HepG2 (cell line): Measurements from ENCODE around the gene CCND1. TPM values are rescaled to one million over a fixed set of nuclear protein-coding genes. Genes with fewer than 3 reads are reported as not detected.
A peak's percentile ranks its signal among the peaks of the same experiment; 100 is the strongest.

Experiments
- FOXP1 ChIP-seq, 2 experiments: fragments of 450-650 bp in 1 of 2; IDR thresholded peaks; 2 replicates each; pipeline ENCODE4 v1.6.1; 2017 to 2018; ENCODE audit warnings: antibody characterized with exemption in 1 of 2
- GATAD2A ChIP-seq: IDR thresholded peaks from 2 replicates; pipeline ENCODE4 v1.6.1; 2016
- JUND ChIP-seq: sonication (generic); formaldehyde crosslinking; IDR thresholded peaks from 2 replicates; pipeline ENCODE4 v1.8.0; 2022; ENCODE audit warnings: mild to moderate bottlenecking, missing genetic modification reagents
- KLF13 ChIP-seq: sonication (generic); formaldehyde crosslinking; IDR thresholded peaks from 2 replicates; pipeline ENCODE4 v1.4.0; 2020; ENCODE audit warnings: mild to moderate bottlenecking, missing genetic modification reagents
- NCOR1 ChIP-seq: fragments of 200-600 bp; sonication (generic); IDR thresholded peaks from 2 replicates; pipeline ENCODE4 v1.7.0; 2017; ENCODE audit warnings: antibody characterized with exemption, low read length, borderline replicate concordance
- NFAT5 ChIP-seq: sonication (generic); formaldehyde crosslinking; IDR thresholded peaks from 2 replicates; pipeline ENCODE4 v1.4.0; 2020; ENCODE audit warnings: missing genetic modification reagents
- NKX3-1 ChIP-seq: sonication (generic); formaldehyde crosslinking; IDR thresholded peaks from 2 replicates; pipeline ENCODE4 v1.5.0; 2020; ENCODE audit warnings: missing genetic modification reagents
- SIX4 ChIP-seq: sonication (generic); formaldehyde crosslinking; IDR thresholded peaks from 2 replicates; pipeline ENCODE4 v1.4.0; 2020; ENCODE audit warnings: missing genetic modification reagents
- U2AF1 ChIP-seq: fragments of 200-400 bp; formaldehyde crosslinking; optimal IDR thresholded peaks from 2 replicates; pipeline ENCODE3; 2017; ENCODE audit warnings: mild to moderate bottlenecking, low read depth, low read length
- ZNF83 ChIP-seq: sonication (generic); formaldehyde crosslinking; IDR thresholded peaks from 2 replicates; pipeline ENCODE4 v1.4.0; 2020; ENCODE audit warnings: missing genetic modification reagents, mild to moderate bottlenecking, borderline replicate concordance
- polyA plus RNA-seq, 8 experiments: library from polyadenylated mRNA; depleted of rRNA in 3 of 8; stranded (reverse) in 7 of 8; unstranded in 1 of 8; fragments of >200 nt; fragmentation: Illumina TruSeq in 4 of 8; extraction: Trizol in 4 of 8; gene quantifications; 2 replicates each; pipeline versions ENCODE4 v1.2.1 to v1.2.3, GENCODE V29; 2011 to 2016; ENCODE audit warnings: low read depth in 4 of 8, missing spikeins in 1 of 8, mixed read lengths in 1 of 8; ENCODE audit not compliant: insufficient read depth in 1 of 8
- total RNA-seq, 5 experiments: library from RNA; depleted of rRNA; stranded (reverse); fragments of >200 nt; fragmentation: Illumina TruSeq; extraction: Trizol; gene quantifications; 2 replicates each; pipeline ENCODE4 v1.2.3, GENCODE V29; 2016; ENCODE audit warnings: low read depth in 1 of 5
- TF ChIP-seq, protein P1 (sequence below): sonication (generic); formaldehyde crosslinking; IDR thresholded peaks from 2 replicates; pipeline ENCODE4 v1.4.0; 2020; ENCODE audit warnings: missing genetic modification reagents
- TF ChIP-seq, protein P2 (sequence below), 2 experiments: sonication (generic) in 1 of 2; formaldehyde crosslinking in 1 of 2; IDR thresholded peaks; 2 replicates each; pipeline versions ENCODE4 v1.4.0 to v1.6.1; 2018 to 2020; ENCODE audit warnings: missing genetic modification reagents in 2 of 2, borderline replicate concordance in 1 of 2, low read depth in 1 of 2, mild to moderate bottlenecking in 1 of 2, missing biosample characterization in 1 of 2

The CCND1 gene
- total and polyA plus RNA-seq, 2 of the 13 experiments (the other 11 are each of a cell fraction or from before 2014, with no cell fraction given), result 107 to 136 TPM

GRCh38 chr11:69667619-69668604 lies 27.0 kb downstream of the CCND1 start (continued):
- TF ChIP-seq U2AF1 (peak; percentile 40), NCOR1 (peak; percentile 62), ZNF83 (no peak), FOXP1 (IDR thresholded peaks at IDR 0.05) (no peak), FOXP1 (CRISPR knock-in tag; IDR thresholded peaks at IDR 0.05) (peak; percentile 56; the same call in 1 of the 2 replicates), JUND (CRISPR knock-in tag) (no peak), NKX3-1 (CRISPR knock-in tag) (peak; percentile 45; the same call in 1 of the 2 replicates), NFAT5 (CRISPR knock-in tag) (peak; percentile 96), GATAD2A (CRISPR knock-in tag) (peak; percentile 94), KLF13 (CRISPR knock-in tag) (no peak), SIX4 (peak; percentile 48)
- TF ChIP-seq, protein P1, sequence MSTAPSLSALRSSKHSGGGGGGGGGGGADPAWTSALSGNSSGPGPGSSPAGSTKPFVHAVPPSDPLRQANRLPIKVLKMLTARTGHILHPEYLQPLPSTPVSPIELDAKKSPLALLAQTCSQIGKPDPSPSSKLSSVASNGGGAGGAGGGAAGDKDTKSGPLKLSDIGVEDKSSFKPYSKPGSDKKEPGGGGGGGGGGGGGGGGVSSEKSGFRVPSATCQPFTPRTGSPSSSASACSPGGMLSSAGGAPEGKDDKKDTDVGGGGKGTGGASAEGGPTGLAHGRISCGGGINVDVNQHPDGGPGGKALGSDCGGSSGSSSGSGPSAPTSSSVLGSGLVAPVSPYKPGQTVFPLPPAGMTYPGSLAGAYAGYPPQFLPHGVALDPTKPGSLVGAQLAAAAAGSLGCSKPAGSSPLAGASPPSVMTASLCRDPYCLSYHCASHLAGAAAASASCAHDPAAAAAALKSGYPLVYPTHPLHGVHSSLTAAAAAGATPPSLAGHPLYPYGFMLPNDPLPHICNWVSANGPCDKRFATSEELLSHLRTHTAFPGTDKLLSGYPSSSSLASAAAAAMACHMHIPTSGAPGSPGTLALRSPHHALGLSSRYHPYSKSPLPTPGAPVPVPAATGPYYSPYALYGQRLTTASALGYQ (CRISPR knock-in tag), result 0 out of 2 replicates have a peak, but pooled peaks have one; percentile 74
- TF ChIP-seq, protein P2, sequence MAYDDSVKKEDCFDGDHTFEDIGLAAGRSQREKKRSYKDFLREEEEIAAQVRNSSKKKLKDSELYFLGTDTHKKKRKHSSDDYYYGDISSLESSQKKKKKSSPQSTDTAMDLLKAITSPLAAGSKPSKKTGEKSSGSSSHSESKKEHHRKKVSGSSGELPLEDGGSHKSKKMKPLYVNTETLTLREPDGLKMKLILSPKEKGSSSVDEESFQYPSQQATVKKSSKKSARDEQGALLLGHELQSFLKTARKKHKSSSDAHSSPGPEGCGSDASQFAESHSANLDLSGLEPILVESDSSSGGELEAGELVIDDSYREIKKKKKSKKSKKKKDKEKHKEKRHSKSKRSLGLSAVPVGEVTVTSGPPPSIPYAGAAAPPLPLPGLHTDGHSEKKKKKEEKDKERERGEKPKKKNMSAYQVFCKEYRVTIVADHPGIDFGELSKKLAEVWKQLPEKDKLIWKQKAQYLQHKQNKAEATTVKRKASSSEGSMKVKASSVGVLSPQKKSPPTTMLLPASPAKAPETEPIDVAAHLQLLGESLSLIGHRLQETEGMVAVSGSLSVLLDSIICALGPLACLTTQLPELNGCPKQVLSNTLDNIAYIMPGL (CRISPR knock-in tag; IDR thresholded peaks at IDR 0.05; ENCODE audit: borderline replicate concordance in 1 of 2, low read depth in 1 of 2), result peak; percentile 23 to 51; a peak in 1 of 4 replicates
